ENCODE data around the gene PLCL1.

PLCL1 gene

GRCh38 chr2:197888321-197888720 lies 83.9 kb downstream of the PLCL1 start:
- DNase-seq (ENCODE audit: low read depth), result no peak

GRCh38 chr2:197889041-197889440 lies 84.6 kb downstream of the PLCL1 start:
- DNase-seq (ENCODE audit: low read depth), result no peak

GRCh38 chr2:197890168-197890567 lies 85.8 kb downstream of the PLCL1 start:
- DNase-seq (ENCODE audit: low read depth), result no peak

- no peak for DNase-seq (ENCODE audit: low read depth)
Measured at GRCh38 chr2:197891897-197892442, 87.6 kb downstream of the PLCL1 start.

GRCh38 chr2:197893403-197894177 lies 89.2 kb downstream of the PLCL1 start:
- DNase-seq (ENCODE audit: low read depth), result no peak

- no peak for DNase-seq (ENCODE audit: low read depth)
Measured at GRCh38 chr2:197894751-197895274, 90.4 kb downstream of the PLCL1 start.

- no peak for DNase-seq (ENCODE audit: low read depth)
Measured at GRCh38 chr2:197897960-197898678, 93.7 kb downstream of the PLCL1 start.

GRCh38 chr2:197904446-197904845 lies 100.1 kb downstream of the PLCL1 start:
- no peak for DNase-seq (ENCODE audit: low read depth)

GRCh38 chr2:197908156-197908555 lies 103.8 kb downstream of the PLCL1 start:
- DNase-seq (ENCODE audit: low read depth), result no peak

- no peak for DNase-seq (ENCODE audit: low read depth)
Measured at GRCh38 chr2:197908990-197909776, 104.8 kb downstream of the PLCL1 start.

- DNase-seq (ENCODE audit: low read depth), result no peak
Measured at GRCh38 chr2:197911667-197912066, 107.3 kb downstream of the PLCL1 start.

- no peak for DNase-seq (ENCODE audit: low read depth)
Measured at GRCh38 chr2:197913084-197913483, 108.7 kb downstream of the PLCL1 start.

GRCh38 chr2:197914778-197915177 lies 110.4 kb downstream of the PLCL1 start:
- DNase-seq (ENCODE audit: low read depth), result no peak

- DNase-seq (ENCODE audit: low read depth), result no peak
Measured at GRCh38 chr2:197915548-197916265, 111.3 kb downstream of the PLCL1 start.

GRCh38 chr2:197919487-197919886 lies 115.1 kb downstream of the PLCL1 start:
- DNase-seq (ENCODE audit: low read depth), result no peak

- DNase-seq (ENCODE audit: low read depth), result no peak
Measured at GRCh38 chr2:197920088-197920487, 115.7 kb downstream of the PLCL1 start.

GRCh38 chr2:197920592-197921201 lies 116.3 kb downstream of the PLCL1 start:
- no peak for DNase-seq (ENCODE audit: low read depth)

GRCh38 chr2:197924483-197924882 lies 120.1 kb downstream of the PLCL1 start:
- DNase-seq (ENCODE audit: low read depth), result no peak

GRCh38 chr2:197925204-197925603 lies 120.8 kb downstream of the PLCL1 start:
- DNase-seq (ENCODE audit: low read depth), result no peak

GRCh38 chr2:197925976-197926375 lies 121.6 kb downstream of the PLCL1 start:
- DNase-seq (ENCODE audit: low read depth), result no peak

GRCh38 chr2:197926673-197927072 lies 122.3 kb downstream of the PLCL1 start:
- no peak for DNase-seq (ENCODE audit: low read depth)

All from stimulated activated CD8-positive, alpha-beta memory T cell treated with anti-CD3 and anti-CD28 coated beads, Interleukin-12 subunit alpha, Interleukin-12 subunit beta, amount 100 ng/mL, for 4 hours (primary cell).